GM18499 (cell line): ENCODE measurements around the gene RAD23A.

Source experiments
- ATAC-seq: cut with Tn5 transposase; IDR thresholded peaks from one replicate; pipeline ENCODE4 v1.9.1; 2021; ENCODE audit warnings: moderate number of reproducible peaks; ENCODE audit not compliant: insufficient read depth, unreplicated experiment

Gene RAD23A

DNA sequence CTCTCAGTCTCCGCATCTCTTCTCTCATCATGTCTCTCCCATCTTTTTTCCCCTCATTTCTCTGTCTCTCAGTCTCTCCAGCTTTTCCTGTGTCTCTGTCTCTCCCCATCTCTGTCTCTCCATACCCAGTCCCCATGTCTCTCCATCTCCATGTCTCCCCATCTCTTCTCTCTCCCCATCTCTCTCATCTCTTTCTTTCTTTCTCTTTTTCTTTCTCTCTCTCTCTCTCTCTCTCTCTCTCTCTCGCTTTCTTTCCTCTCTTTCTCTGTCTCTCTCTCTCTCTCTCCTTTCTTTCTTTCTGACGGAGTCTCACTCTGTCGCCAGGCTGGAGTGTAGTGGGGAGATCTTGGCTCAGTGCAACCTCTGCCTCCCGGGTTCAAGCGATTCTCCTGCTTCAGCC, 37.0 kb downstream of the RAD23A start:
- no peak for ATAC-seq

DNA sequence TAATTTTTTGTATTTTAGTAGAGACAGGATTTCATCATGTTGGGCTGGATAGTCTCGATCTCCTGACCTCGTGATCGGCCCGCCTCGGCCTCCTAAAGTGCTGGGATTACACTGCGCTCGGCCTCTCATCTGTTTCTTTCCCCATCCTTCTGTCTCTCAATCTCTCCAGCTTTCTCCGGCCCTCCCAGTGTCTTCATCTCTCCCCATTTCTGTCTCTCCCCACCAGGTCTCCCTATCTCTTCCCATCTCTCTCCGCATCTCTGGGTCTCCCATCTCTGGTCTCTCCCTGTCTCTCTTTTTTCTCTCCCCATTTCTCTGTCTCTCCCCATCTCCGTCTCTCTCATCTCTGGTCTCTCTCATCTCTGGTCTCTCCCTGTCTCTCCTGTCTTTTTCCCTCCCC, 37.4 kb downstream of the RAD23A start:
- ATAC-seq = no peak

DNA sequence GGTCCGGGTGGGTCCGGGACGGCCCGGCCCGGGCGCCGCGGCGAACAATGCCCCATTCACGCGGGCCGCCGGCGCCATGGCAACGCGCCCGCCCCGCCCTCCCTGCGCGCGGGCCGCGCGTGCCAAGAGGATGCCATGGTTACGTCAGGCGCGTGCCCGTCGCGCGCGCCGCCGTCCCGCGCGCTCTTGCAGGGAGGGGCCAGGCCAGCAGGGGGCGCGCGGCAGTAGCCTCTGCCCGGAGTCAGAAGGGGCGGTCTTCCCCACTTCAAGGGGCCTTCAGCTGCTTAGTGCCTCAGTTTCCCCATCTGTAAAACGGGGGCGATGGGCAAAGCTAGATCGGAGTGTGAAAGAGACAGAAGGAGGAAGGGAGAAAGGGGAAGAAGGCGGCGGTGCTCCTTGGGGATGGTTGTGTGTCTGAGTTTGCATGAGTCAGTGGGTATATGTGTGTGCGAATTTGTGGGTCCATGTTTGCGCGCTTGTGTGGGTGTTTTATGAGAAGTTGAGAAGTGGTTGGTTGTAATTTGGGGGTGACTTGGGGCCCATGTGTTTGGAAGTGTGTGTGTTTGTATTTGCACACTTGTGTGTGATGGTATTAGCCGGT, 38.0 kb downstream of the RAD23A start:
- no peak for ATAC-seq

DNA sequence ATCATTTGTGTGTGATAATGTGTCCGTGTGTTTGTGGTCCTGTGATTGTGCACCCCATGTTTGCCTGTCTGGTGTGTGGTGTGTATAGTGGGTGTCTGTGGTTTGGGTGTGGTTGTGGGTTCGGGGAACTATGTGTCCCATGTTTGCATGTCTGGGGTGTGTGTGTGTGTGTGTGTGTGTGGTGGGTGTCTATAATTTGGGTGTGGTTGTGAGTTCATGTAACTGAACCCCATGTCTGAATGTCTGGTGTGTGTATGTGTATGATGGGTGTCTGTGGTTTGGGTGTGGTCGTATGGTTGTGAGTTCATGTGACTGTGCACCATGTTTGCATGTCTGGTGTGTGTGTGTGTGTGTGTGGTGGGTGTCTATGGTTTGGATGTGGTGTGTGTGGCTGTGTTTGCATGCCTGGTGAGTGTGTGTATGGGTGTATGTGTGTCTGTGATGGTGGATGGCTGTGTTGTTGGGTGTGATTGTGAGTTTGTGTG, 38.5 kb downstream of the RAD23A start:
- no peak for ATAC-seq

DNA sequence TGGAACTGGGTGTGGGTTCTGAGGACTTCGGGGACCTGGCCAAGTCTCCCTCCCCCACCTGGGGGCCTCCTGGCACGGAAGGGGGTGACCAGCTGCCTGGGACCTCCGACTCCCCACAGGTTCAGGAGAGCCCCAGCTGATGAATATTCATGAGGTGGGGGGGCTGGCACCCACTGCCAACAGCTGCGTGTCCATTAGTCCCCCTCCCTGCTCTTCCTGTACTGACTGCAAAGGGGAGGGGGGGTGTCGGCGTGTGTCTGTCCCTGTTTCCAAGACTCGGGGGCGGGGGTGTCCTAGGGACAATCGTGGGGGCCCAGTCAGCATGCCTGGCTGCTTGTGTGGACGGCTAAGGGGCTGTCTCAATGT, 39.0 kb downstream of the RAD23A start:
- no peak for ATAC-seq

DNA sequence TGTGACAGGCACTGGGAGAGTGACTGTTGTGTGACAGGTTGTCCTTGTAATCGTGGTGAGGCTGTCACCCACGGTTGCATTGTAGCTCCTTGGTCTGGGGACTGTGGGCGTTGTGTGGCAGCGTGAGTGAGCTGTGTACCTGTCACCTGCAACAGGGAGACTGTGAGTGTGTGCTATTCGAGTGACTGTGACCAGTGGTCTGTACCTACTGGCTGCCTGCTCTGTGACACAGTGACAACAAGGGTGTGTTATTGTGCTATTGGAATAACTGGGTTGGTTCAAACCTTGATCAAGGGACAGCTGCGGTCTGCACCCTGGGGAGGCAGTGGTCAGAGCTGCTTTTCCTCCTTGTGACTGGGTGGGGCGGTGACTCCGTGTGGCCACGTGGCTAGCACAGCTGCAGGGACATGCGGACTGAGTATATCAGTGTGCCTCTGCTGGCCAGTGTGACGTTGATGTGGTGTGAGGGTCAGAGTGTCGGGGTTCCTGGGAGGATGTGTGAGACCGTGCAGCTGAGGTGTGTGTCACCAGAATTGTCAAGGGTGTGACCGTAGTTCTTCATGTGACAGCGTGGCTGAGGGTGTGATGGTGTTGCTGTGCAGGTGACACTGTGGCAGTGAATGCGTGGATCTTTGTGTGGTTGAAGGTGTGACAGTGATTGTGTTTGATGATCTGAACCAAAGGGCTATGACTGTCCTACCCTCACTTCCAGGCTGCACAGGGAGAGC, 39.6 kb downstream of the RAD23A start:
- ATAC-seq = no peak

DNA sequence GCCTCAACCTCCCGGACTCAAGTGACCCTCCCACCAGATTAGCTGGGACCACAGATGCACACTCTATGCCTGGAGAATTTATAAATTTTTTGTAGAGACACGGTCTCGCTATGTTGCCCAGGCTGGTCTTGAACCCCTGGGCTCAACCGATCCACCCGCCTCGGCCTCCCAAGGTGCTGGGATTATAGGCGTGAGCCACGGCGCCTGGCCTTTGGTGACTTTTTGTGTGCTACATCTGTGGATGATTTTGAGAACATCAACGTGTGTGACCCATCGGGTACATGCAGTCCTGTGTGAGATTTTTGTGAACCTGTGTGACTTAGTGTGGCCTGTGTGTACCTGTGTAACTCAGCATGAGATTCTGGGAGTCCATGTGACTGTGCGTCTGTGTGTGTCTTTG, 41.1 kb downstream of the RAD23A start:
- no peak for ATAC-seq

DNA sequence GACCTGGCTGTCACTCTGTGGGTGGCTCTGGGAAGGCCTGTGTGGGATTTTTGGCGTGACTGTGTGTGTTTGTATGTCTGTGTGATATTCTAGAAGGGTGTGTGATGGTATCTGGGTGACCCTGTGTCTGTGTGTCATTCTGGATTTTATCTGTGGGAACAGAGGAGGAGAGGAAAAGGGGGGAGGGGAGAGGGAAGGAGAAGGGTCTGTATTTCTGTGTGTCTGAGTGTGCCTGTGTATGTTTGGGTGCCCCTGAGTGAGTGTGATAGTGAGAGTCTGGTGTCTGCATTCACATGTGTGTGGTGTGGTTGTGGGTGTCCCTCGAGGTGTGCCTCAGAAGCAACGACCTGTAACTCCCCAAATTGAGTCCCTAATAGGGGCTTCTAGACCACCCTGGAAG, 41.5 kb downstream of the RAD23A start:
- ATAC-seq = no peak

DNA sequence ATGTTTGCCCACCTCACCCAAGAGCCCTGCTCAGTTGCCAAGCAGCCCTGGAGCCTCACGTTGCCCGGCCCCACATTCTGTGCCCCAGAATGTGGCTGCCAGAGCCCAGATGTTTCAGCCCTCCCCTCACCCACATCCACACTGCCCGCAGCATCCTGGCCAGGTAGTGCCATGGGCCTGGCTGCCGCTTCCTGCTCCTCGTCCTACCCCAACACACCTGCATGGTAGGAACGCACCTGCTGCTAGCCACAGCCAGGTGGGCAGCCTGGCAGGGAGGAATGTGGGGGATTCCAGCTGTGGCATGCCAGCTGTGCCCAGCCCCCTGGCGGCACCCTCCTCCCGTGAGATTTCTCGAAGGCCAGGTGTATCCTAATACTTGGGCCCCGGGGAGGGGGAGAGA, 42.1 kb downstream of the RAD23A start:
- ATAC-seq = no peak

DNA sequence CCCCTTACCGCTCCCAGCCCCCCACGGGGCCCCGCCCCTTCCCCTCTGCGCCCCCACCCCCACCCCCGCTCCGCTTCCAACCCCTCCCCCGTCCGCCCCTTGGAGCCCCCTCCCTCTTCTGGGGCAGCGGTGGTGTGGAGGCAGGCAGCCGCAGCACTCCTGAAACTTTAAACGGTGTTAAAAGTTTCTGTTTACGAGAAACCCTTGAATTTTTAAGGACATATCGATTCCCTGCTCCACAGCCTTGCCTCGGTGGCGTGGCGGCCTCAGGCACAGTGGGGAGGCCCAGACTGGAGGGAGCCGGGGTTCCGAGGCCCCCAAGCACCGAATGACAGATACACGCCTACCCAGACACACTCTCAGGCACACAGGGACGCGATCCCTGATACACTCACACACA, 44.8 kb downstream of the RAD23A start:
- ATAC-seq = no peak

DNA sequence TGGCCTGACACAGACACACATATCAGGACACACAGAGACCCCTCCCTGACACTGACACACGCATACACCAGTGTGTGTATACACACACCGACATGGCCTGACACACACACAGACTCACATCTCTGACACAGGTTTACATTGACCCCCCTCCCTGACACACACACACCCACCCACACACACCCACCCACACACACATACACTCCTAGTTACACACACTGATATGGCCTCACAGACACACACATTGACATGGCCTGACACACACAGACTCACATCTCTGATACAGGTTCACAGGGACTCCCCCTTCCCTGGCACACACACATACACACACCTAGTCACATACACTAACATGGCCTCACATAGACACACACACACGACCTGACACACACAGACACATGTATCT, 45.2 kb downstream of the RAD23A start:
- ATAC-seq = no peak

DNA sequence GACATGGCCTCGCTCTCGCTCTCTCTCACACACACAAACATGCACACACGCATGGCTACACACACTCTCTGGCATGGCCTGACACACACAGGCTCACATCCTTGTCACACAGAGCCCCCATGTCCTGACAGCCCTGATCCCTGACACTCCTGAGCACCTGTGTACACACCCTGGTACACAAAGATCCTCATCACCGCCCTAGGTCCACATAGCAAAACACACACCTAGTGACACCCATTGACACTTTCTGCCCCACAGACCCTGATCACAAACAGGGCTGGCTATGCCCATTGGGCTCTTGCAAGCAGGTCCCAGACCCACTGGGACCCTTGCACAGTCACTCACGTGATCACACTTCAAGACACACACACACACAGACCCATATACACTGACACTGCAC, 45.6 kb downstream of the RAD23A start:
- no peak for ATAC-seq

DNA sequence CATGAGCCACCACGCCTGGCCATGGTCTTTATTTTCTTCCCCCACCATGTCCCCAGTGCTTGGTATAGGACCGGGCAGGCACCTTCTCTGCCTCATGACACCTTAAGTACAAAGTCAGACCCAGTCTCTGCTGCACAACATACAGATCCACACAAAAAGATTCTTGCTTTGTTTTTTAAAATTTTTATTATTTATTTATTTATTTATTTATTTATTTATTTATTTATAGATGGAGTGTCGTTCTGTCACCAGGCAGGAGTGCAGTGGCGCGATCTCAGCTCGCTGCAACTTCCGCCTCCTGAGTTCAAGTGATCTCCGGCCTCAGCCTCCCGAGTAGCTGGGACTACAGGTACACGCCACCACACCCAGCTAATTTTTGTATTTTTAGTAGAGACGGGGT, 47.1 kb downstream of the RAD23A start:
- no peak for ATAC-seq

DNA sequence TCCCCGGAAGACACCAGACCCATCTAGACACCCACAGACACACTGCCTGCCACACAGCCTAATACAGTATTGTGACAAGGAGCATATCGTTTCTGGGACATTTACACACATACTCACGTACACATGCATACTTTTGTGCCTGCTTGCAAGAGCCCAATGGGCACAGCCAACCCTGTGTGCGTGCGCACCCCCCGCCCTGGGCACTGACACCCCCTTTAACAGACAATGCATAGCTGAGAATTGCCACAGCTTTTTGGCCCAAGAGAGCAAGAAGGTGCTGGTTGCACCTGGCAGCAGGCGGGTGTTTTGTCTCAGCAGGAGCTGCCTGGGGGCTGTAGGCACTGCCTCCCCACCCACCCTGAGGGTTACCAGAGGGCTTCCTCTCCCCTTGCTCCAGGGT, 47.9 kb downstream of the RAD23A start:
- ATAC-seq = no peak

DNA sequence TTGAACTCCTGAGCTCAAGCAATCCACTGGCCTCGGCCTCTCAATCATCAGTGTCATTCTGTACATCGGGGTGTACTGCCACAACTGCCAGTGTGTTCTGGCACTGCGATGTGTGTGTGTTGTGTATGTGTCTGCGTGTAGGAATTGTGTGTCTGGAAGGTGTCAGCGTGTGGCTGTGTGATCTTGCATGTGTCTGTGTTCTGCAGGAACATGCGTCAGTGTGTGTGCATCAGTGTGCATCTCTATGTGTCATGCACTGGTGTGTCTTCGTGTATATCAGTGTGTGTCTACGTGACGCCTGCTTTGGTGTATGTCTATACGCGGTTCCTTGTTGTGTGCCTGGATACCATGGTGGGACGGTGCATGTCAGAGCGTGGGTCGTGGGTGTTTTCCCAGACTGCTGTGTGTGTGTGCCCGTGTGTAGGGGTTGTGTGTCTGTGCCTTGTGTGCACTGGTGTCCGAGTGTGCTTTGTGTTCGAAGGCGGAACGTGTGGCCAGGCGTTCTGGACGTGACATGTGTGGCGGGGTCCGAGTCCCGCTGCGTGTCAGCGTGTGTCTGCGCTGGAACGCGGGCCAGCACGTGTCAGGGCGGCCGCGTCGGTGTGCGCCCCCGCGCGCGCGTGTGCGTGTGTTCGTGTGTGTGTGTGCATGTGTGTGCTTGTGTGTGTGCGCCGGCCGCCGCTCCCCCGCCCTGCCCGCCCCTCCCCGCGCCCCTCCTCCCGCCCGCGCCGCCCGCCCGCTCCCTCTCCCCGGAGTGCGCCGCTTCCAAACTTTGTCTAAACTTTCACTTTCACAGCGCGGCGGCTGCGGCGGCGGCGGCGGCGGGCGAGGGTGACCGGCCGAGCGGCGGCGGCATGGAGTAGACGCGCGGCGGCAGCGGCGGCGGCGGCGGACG, 49.3 kb downstream of the RAD23A start, which contains the start of gene NFIX:
TSS of gene NFIX (plus strand) at position 775 of the 895 bp plus-strand sequence. CDS start 363 bp downstream, outside the sequence.
- no peak for ATAC-seq

DNA sequence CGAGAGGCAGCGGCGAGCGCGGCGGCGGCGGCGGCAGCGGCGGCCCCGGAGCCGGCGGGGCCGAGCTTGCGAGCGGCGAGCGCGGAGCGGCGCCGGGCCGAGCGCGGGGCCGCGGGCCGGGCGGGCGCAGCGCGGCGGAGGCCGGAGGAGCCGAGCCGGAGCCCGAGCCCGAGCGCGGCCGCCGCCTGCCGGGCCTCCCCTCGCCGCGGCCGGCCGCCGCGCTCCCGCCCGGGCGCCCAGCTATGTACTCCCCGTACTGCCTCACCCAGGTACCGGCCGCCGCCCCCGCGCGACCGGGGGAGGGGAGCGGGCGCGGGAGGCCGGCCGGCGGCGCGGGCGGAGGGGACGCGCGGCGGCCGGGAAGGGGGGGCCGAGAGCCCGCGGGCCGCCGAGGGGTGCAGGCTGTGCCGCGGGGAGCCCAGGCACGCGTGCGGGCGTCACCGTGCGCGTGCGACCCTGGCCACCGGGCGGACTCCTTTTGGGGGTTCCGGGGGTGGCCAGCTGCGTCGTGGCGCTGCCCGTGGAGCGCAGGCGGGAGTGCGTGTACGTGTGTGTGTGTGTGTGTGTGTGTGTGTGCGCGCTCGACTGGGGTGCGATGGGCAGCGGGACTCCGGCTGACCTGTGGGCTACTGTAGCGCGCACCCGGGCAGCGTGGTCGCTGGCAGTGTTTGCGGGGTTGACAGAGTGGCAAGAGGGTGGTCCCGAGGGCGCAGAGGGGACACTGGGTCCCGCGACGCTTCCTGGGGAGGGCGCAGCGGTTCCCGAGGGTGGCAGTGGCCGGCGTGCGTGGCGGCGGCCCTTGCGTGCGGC, 50.1 kb downstream of the RAD23A start:
- no peak for ATAC-seq

DNA sequence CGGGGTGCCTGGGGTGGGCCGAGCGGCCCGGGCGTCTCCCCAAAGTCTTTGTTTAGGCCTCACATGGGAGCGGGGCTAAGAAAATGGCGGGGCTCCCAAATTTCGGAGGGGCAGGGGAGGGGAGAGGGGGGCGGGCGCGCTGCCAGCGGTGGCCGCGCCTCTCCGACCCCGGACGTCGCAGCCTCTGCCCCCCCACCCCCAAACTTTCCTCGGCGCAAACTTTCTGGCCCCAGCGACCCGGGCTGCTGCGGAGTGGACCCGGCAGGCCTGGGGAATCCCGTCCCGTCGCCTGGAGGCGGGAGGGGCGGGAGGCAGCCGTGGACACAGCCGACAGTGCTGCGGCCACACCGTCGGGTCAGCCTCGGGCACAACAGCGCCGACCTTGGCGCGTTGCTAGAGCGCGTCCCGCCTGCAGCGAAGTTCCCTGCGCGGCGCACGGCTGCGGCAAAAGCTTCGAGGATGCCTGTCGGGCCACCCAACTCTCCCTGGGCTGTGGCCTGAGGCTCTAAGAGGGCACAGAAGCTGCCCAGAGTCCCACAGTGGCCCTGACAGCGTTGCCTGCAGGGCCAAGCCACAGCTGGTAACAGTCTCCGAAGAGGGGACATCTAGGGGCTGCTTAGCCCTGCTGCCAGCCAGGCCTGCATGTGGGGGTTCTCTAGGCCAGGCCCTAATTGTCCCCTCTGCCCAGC, 50.9 kb downstream of the RAD23A start:
- no peak for ATAC-seq

DNA sequence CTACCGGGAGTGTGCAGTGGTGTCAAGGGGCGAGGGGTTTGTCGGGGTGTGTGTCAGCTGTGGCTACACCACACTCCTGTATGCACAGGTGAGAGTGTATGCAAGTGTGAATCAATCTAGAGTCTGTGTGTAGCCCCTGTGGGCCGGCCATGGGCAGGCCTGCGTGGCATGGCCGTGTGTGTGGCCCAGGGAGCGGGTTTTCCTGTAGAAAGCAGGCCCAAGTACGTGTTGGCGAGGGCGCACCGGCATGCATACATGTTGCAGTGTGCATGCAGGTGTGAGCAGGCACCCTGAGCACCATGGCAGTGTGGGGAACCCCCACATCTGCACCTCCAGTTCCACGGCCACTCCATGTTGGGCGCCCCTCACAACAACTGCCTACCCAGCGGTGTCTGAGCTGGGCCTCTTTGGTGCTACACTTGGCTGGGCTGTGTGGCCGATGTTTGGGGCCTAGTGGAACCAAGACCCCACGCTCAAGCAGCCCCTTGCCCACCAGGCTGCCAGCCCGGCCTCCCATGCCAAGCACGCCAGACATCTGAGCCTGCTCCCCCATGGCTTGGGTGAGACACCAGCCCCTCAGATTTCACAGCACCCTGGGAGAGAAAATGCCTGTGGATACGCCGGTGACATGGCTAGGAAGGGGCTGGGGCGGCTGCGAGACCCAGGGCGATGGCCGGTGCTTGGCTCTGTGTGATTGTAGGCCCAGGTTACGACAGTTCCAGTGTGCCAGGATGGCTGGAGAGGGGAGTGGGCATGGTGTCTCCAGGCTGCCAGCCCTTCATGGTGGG, 51.7 kb downstream of the RAD23A start:
- no peak for ATAC-seq
